ENCODE results near the gene CPT1B.

DNA sequence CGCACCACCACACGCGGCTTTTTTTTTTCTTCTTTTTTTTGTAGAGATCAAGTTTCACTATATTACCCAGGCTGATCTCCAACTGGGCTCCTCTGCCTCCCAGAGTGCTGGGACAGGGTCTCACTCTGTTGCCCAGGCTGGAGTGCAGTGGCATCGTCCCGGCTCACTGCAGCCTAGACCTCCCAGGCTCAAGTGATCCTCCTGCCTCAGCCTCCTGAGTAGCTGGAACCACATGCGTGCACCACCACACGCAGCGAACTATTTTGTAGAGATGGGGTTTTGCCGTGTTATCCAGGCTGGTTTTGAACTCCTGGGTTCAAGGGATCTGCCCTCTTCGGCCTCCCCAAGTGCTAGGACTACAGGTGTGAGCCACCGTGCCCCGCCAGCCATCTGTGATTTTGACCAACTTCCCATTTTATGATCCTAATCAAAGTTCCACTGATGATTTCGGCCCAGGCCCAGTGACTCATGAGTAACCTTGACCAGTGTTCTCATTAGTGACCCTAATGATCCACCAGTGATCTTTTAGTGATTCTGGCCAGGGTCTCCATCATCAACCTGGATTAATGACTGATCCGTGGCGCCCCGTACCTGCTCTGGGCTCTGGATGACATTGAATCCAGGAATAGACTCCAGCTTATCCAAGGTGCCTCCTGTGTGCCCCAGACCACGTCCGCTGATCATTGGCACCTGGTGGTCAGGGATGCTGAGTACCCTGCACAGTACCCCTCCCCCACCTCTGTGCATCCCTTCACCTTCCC, 50.1 kb downstream of the CPT1B start:
- TF ChIP-seq GATA3 (IDR thresholded peaks at IDR 0.05; ENCODE audit: low read depth, low read length) (no peak), GATA2 (IDR thresholded peaks at IDR 0.05; ENCODE audit: low read depth, low read length) (no peak)

Data from SH-SY5Y (cell line).